ENCODE data around the gene KIF16B.

KIF16B gene

DNA sequence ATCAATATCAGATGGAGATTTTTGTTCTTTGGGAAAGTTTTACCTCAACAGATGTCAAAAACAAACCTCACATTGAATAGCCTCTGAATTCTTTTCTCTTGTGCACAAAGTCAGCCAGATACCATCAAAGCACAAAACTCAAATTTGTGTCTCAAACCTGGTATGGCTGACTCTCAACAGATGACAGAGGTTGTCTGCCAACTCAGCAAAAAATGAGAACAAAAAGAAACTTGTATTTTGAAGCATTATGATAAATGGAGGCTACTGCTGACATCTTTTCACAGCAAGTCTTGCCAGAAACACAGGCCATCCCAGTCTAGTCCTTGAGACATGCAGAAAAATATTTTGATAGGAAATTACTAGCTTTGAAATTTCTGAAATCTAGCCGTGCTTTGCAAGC, 79.8 kb downstream of the KIF16B start:
- Histone ChIP-seq H3K4me3 (no peak overlapping the region), H3K27ac (no peak overlapping the region)
- DNase-seq (ENCODE audit: low spot score): no peak
- TF ChIP-seq CTCF (IDR thresholded peaks at IDR 0.05): no peak

DNA sequence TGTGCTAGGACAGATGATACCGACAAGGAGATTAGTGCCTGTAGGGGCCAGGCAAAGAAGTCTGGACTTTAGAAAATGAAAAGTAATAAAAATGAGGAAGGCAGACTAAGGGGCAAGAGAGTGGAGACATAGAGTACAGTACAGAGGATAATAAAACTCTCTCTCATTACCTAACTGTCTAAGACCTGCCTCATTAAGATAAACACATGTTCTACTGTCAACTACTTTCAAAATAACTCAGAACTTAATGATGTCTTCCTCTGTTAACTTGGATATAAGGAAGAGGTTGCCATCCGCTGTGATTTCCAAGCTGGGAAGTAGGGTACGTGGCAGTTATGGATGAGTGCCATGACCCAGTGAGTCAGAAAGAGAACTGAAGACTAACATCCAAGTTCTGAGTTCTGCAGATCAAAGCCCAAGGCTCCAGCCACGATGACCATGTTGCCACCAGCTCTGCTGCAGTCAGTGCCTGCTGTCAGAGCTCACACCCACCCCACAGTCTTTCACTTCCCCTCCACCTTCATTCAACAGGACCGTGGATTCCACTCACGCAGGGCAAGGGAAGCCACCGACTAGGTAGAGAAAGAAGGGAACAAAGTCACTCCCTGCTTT, 81.8 kb downstream of the KIF16B start:
- no peak for DNase-seq (ENCODE audit: low spot score)
- no peak overlapping the region for H3K4me3 ChIP-seq
- H3K27ac ChIP-seq: no peak overlapping the region
- no peak for TF ChIP-seq CTCF (IDR thresholded peaks at IDR 0.05)

- TF ChIP-seq CTCF (IDR thresholded peaks at IDR 0.05): no peak
- Histone ChIP-seq H3K4me3 (no peak overlapping the region), H3K27ac (no peak overlapping the region)
- no peak for DNase-seq (ENCODE audit: low spot score)
Observed at GRCh38 chr20:16490696-16491095, 82.6 kb downstream of the KIF16B start.

- TF ChIP-seq CTCF (IDR thresholded peaks at IDR 0.05): no peak
- Histone ChIP-seq H3K4me3 (no peak overlapping the region), H3K27ac (no peak overlapping the region)
- DNase-seq (ENCODE audit: low spot score): no peak
Observed at GRCh38 chr20:16488616-16489015, 84.6 kb downstream of the KIF16B start.

DNA sequence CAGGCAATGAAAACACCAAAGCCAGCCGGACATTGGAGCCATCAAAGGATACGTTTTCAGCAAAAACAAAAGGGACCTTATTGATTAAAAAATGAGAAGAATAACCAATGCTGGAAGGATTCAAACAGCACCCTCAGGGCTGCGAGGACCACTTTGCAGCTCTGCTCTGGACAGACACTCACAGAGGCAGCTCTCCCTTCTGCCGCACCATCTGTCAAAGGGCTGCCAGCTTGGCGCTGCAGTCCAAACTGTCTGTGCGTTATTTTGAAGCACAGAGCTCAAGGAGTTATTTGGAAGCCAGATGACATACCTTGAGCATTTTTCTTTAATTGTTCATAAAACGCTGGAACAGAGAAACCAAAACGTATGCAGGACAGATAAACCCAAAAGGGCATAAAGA, 85.2 kb downstream of the KIF16B start:
- H3K27ac ChIP-seq: no peak overlapping the region
- no peak for TF ChIP-seq CTCF (IDR thresholded peaks at IDR 0.05)
- no peak overlapping the region for H3K4me3 ChIP-seq
- no peak for DNase-seq (ENCODE audit: low spot score)

GRCh38 chr20:16486532-16486931, 86.7 kb downstream of the KIF16B start:
- no peak for TF ChIP-seq CTCF (IDR thresholded peaks at IDR 0.05)
- no peak overlapping the region for H3K27ac ChIP-seq
- H3K4me3 ChIP-seq: no peak overlapping the region
- no peak for DNase-seq (ENCODE audit: low spot score)

- no peak for DNase-seq (ENCODE audit: low spot score)
- Histone ChIP-seq H3K27ac (no peak overlapping the region), H3K4me3 (no peak overlapping the region)
- TF ChIP-seq CTCF (IDR thresholded peaks at IDR 0.05): no peak
Observed at GRCh38 chr20:16485401-16485800, 87.8 kb downstream of the KIF16B start.

All from coronary artery (tissue), 2 donors.